Hematopoietic multipotent progenitor cell treated with erythropoietin and hydrocortisone succinate and interleukin-3 and kit ligand, for 15 days (in vitro differentiated cells): ENCODE results near the gene RRM2.

Experiments
- DNase-seq: peaks from one replicate; pipeline ENCODE4 v3.0.0-alpha.2; 2015; ENCODE audit warnings: low spot score

RRM2 gene

DNA sequence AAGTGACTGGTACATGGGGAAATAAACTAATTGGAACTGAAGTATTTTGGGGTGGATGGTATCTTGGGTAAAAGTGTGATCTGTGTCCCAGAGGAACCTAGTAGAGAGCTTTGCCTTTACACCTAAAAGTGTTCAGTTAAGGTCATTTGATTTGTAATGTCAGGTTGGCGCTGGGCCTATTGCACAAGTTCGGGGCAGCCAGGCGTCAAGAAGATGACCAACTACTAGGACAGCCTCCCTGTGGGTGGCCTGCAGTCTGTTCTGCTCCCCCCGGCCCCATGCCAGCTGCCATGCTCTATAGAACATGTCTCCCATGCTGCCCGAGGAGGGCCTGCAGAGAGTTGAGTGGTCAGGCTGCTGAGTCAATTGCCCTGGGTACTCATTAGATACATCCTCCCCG is 10.1 kb downstream of the RRM2 start:
- DNase-seq: no peak

GRCh38 chr2:10132996-10133647 is 10.6 kb downstream of the RRM2 start:
- DNase-seq: peak; percentile 26

DNA sequence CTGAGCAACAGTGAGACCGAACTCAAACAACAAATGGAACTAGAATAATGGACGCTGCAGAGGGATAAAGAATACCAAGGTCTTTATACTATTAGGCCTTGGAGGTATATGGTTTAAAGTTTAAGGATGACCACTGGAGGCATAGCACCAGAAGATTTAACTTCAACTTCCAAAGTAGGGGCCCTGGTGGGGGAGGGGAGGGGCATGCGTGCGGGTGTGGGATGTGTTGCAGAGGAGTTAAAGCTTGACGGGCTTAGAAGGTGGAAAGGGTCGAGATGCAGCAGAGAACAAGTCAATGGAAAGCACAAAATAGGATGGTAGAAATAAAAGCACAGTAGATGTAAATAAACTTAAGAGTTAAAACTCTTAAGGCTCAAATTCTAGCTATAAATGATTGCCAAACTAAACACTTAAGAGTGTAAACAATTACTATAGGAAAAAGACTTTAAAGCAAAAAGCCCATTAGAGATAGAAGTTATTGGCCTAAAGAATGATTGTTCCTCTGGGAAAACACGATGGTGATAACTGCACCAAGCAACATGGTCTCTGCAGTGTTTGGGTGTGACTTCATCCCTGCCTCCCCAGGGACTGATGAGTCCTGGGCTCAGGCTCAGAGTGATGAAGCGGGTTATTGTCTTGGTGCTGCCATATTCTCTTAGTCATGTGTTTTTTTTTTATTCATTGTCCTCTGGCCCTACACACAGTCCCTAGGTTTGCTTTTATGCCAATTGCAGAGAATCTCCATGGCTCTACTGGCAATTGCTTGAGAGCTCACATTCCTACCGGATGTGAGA is 13.0 kb downstream of the RRM2 start:
- DNase-seq: no peak

DNA sequence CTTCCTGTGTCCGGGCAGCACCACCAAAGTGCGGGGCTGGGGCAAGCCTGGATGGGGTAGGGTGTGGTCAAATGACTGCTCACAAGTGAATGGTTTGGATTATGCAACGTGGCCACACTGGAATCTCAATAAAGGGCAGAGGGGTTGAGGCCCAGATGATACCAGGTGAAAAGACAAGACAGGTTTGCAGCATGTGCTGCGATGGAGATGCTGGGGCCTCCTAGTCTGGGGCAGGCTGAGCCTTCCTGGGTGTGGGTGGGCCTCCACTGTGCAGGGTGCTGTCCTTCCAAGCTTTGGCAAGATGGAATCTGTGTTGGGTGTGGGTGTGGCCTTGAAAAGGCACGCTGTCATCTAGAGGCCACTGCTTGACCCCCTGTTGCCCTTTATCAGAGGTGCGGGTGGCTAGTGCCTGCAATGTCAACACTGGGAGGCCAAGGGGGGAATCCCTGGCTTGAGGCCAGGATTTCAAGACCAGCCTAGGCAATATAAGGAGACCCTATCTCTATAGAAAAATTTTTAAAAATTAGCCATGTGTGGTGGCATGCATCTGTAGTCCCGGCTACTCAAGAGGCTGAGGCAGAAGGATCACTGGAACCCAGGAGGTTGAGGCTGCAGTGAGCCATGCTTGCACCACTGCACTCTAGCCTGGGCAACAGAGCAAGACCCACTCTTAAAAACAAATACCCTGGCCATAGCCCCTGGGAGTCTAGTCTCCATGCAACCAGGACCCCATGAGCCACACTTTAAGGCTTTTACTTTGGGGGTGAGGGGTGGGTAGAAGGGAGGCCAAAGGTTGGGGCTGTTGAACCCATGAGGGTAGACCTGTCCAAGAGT is 13.8 kb downstream of the RRM2 start:
- no peak for DNase-seq

- DNase-seq: no peak
These were observed 14.7 kb downstream of the RRM2 start for GRCh38 chr2:10137053-10137843.

- DNase-seq: no peak
These were observed 17.0 kb downstream of the RRM2 start for GRCh38 chr2:10139536-10139935.

DNA sequence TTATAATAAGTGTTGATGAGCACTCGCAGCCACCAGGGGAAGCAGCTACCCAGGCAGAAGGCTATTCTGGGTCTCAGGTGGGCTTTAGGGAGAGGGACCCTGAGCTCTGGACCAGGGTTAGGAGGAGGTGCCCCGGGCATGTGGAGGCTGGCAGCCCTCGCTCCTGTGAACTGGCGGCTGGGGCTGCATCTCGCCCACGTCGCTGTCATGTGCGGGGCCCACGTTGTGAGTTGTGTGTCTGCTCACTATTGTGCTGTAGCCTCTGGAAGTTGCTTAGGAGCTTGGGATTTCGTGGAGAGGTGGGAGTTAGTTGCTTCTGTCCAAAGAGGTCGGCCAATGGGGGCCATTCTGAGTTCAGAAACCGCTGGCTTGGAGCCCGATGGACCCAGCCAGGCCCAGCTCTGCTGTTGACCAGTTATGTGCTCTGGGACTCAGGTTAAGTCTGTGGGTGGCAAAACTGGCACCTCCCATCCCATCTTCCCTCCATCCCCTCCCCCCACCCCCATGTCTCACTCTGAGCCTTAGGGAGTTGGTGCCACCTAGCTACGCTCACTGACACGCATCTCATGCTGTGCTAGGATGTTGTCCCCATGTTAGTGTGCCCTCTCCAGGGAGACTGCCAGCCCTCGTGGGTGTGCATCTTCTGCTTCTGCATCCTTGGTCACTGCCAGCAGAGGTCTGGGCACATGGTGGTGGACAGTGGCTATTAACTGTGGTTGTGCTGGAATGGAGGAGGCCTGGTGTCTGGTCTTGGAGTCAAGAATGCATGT is 18.5 kb downstream of the RRM2 start:
- no peak for DNase-seq

GRCh38 chr2:10141736-10142639 is 19.4 kb downstream of the RRM2 start:
- DNase-seq: no peak

DNA sequence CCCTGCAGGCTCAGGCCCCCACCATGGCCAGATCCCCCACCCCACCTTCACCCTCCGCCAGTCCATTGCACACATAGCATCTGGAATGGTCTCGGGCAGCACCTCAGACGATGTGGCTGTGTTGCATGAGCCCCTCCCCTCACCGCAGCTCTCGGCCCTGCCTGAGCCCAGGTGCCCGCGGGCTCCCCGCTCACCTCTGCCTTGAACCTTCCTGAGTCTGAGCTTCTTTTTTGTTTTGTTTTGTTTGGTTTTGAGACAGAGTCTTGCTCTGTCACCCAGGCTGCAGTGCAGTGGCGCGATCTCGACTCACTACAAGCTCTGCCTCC is 20.1 kb downstream of the RRM2 start:
- no peak for DNase-seq

DNA sequence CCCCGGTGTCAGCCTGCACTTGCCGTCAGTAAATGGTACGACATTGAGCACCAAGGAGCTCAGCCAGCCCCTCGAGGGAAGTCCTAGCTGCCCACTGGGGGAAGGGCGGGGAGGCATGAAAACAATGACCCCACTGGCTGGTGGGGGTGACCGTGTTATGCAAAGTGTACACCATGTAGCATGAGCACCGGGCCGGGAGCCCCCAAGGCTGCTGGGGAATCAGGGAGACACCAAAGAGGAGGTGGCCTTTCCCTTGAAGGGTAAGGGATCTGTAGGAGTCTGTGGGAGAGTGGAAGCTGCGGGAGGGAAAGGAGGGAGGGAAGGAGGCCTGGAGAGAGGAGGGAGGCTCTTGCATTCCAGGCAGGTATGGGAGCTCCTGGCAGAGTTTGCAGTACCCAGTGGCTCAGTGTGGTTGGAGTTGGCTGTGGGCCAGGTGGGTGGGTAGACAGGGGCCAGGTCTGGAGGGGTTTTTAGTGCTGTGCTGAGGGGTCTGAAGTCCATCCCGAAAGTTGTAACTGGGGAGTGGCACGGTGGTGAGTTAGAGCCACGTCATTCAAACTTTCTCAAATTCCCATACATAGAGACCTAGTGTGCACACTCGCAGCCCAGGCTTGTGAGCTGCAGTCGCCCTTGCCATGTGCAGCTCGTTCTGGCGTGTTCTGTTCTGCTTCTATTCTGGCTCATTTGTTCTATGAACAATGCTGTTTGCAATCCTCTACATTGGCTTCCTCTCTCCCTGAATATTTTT is 22.4 kb downstream of the RRM2 start:
- DNase-seq: no peak

GRCh38 chr2:10145519-10146357 is 23.2 kb downstream of the RRM2 start:
- DNase-seq: no peak

DNA sequence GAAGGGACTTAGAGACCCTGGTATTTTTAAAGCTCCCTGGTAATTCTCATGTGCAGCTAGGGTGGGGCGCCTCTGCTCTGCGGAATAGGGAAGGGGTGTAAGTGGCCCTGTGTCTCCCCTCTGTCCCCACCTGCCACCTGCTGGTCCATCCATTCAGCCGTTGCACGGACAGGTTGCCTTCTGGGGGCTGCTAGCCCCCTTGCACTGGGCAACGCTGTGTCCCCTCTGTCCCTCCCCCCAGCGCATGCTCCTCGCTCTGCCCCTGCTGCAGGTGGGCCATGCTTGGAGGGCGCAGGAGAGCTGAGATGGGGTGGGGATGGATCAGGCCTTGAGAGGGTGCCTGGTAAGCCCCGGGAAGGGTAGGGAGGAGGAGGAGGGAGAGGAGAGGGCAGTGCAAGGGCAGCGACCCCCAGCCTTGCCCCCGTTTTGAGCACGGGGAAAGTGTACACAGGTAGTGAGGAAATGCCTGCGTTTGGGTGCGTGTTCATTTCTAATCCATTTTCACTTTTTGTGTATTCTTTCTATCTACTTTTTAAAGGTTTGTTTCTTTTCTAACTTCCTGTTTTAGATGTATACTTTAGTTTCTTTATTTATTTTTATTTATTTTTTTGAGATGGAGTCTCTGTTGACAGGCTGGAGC is 23.9 kb downstream of the RRM2 start:
- no peak for DNase-seq

- peak; percentile 23 for DNase-seq
These were observed 24.6 kb downstream of the RRM2 start for GRCh38 chr2:10147050-10147660.

DNA sequence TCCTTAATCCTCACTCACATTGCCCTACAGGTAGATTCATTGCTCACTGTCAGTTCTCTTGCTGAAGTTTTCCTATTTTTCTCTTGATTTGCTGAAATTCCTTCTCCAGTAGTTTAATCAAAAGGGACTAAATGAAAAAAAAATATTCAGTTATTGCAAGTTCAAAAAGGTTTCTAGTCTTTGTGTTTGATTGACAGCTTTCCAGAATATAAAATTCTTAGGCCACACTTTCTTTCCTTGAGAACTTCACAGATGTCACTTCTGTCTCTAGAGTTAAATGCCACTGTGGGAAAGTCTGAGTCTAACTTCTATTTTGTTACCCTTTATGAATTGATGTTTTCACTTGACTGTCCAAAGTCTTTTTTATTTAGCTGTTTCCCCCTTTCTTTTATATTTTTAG is 25.7 kb downstream of the RRM2 start:
- DNase-seq: no peak

- DNase-seq: no peak
These were observed 27.1 kb downstream of the RRM2 start for GRCh38 chr2:10149635-10150034.

DNA sequence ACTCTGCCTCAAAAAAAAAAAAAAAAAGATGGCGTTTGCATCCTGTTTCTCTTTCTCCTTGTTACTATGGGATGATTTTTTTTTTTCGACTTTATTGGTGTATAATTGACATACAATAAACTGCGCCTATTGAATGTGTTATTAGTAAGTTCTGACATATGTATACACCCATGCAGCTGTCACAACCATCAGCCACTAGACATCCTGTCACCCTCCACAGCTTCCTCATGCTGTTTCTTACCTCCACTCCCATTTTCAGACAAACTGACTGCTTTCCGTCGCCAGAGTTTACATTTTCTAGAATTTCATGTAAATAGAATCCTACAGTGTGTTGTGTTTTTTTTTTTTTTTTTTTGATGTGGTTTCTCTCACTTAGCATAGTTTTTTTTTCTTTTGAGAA is 27.9 kb downstream of the RRM2 start:
- DNase-seq: no peak

- no peak for DNase-seq
These were observed 28.9 kb downstream of the RRM2 start for GRCh38 chr2:10151462-10151861.

DNA sequence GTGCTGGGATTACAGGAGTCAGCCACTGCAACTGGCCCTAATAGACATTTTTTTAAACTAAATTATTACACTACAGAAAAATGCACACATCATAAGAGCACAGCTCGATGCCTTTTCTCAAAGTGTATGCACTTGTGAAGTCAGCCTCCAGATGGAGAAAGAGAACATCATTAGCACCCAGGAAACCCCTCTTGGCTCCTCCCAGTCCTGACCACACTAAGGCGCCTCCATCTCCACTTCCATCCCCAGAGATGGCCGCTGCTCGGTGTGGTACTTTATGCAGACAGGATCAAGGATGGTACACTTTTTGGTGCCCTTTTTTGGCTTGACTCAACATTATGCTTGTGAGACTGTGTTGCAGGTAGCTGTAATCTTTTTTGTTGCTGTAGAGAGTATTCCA is 34.8 kb downstream of the RRM2 start:
- no peak for DNase-seq
